ENCODE data around the gene TNFRSF8. TPM values are rescaled to one million over a fixed set of nuclear protein-coding genes. Genes with fewer than 3 reads are reported as not detected.

The TNFRSF8 gene
- total and polyA plus RNA-seq, 2 donors (not counting 1 experiment from before 2014, with no cell fraction given) = 0.36 to 0.57 TPM

DNA sequence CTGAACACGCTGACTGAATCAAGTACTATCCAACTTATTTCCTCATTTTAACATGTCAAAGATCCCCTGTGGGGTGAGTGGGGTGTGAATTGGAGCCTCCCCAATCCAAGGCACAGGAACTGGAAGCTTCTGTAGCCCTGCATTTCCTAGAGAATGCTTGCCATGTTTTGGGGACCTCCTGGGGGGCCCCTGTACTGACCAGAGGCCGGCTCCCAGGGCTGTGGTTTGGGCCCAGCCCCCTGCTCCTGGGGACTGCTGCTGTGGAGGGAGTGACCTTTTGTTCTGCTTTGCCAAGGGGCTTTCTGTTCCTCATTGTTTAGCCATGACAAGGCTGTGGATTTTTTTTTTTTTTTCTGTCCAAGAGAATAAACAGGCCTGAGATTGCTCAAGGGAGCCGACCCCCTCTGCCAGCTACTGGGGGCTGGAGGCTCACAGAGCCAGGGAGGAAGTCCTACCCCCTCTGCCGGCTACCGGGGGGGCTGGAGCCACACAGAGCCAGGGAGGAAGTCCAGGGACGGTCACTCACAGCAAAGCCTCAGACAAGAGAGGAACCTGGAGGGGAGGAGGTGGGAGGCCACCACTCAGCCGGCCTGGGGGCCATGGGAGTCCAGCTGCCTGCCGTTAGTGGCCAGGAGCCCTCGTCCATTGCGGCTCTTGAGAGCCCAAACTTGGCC lies 121.0 kb downstream of the TNFRSF8 start:
- H3K4me1 ChIP-seq (ENCODE audit: control insufficient read depth in 2 of 2, insufficient read depth in 2 of 2, low read length in 2 of 2) = peaks cover 25 to 62% of the 10 kb centered on the region in 2 donors
- H3K79me2 ChIP-seq (ENCODE audit: control insufficient read depth, insufficient read depth, low read length) = peaks cover 88% of the 10 kb centered on the region
- no peak for TF ChIP-seq EZH2 (IDR thresholded peaks at IDR 0.05; ENCODE audit: borderline replicate concordance, insufficient read depth, low read depth, low read length, poor library complexity, severe bottlenecking)
- TF ChIP-seq, protein P1, sequence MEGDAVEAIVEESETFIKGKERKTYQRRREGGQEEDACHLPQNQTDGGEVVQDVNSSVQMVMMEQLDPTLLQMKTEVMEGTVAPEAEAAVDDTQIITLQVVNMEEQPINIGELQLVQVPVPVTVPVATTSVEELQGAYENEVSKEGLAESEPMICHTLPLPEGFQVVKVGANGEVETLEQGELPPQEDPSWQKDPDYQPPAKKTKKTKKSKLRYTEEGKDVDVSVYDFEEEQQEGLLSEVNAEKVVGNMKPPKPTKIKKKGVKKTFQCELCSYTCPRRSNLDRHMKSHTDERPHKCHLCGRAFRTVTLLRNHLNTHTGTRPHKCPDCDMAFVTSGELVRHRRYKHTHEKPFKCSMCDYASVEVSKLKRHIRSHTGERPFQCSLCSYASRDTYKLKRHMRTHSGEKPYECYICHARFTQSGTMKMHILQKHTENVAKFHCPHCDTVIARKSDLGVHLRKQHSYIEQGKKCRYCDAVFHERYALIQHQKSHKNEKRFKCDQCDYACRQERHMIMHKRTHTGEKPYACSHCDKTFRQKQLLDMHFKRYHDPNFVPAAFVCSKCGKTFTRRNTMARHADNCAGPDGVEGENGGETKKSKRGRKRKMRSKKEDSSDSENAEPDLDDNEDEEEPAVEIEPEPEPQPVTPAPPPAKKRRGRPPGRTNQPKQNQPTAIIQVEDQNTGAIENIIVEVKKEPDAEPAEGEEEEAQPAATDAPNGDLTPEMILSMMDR (IDR thresholded peaks at IDR 0.05) = peak; percentile 24
- no peaks in the 10 kb centered on the region for H3K27me3 ChIP-seq (replicated peaks in 1 of 4; ENCODE audit: control extremely low read depth in 1 of 4, control insufficient read depth in 3 of 4, insufficient read depth in 4 of 4, low read length in 3 of 4)
- H3K36me3 ChIP-seq (replicated peaks in 1 of 2; ENCODE audit: control extremely low read depth in 1 of 2, control insufficient read depth in 1 of 2, extremely low read depth in 1 of 2, insufficient read depth in 2 of 2, low read length in 1 of 2) = peaks cover 0 to 39% of the 10 kb centered on the region in 2 experiments
- H3K4me3 Mint-ChIP-seq = peak overlapping the region; percentile 67
- peaks cover 84% of the 10 kb centered on the region for H4K20me1 ChIP-seq (ENCODE audit: control insufficient read depth, insufficient read depth, low read length, poor library complexity, severe bottlenecking)
- peaks cover 64% of the 10 kb centered on the region for H3K4me1 Mint-ChIP-seq
- H3K27ac ChIP-seq (ENCODE audit: low read length in 2 of 2) = peak overlapping the region; percentile 26 to 43
- no peaks in the 10 kb centered on the region for H3K27me3 Mint-ChIP-seq
- 35% methylated on average over 8 of the region's 10 CpGs for WGBS (ENCODE audit: insufficient coverage)
- peak overlapping the region; percentile 87 for H3K27ac Mint-ChIP-seq
- ATAC-seq (ENCODE audit: low read depth) = peak; percentile 67
- intact Hi-C loops (cut with micrococcal nuclease) = loop anchor here (2.0 to 5.0 kb wide), 2 partner anchors 31 to 42 kb away; no protein-coding TSS in a partner anchor
- peak overlapping the region; percentile 48 for H3K4me2 ChIP-seq (replicated peaks; ENCODE audit: low read depth, low read length, poor library complexity, severe bottlenecking)
- DNase-seq = peak; percentile 60
- ChIA-PET POLR2A (interaction anchor here (0.7 to 1.0 kb wide), 2 partner anchors 11 to 60 kb away, joined by 4 to 5 read pairs; no protein-coding TSS in a partner anchor), CTCF (interaction anchor here (0.6 to 8.3 kb wide), 7 partner anchors 12 to 66 kb away, joined by 3 to 96 read pairs (median 4); no protein-coding TSS in a partner anchor)
- no peaks in the 10 kb centered on the region for H3K9me3 Mint-ChIP-seq (ENCODE audit: insufficient read depth)
- H3K9me3 ChIP-seq (ENCODE audit: control extremely low read depth in 1 of 3, control insufficient read depth in 2 of 3, insufficient read depth in 1 of 3, low read length in 2 of 3) = no peaks in the 10 kb centered on the region
- no peak overlapping the region for H2AFZ ChIP-seq (ENCODE audit: insufficient read depth, low read depth, low read length, poor library complexity, severe bottlenecking)
- H3K4me3 ChIP-seq (ENCODE audit: control extremely low read depth in 1 of 5, extremely low read depth in 1 of 5, insufficient read depth in 1 of 5, low read depth in 2 of 5, low read length in 4 of 5) = no peak overlapping the region
- peak overlapping the region; percentile 14 for H3K9ac ChIP-seq (ENCODE audit: low read length)
